OCI-LY3 (cell line): ENCODE data around the gene ZNF672.

Source experiments
- EZH2phosphoT487 ChIP-seq: fragments of 200-600 bp; shearing (Covaris generic); IDR thresholded peaks from 2 replicates; pipeline ENCODE4 v1.6.1; 2018; ENCODE audit warnings: antibody characterized with exemption, mixed run types, low read depth
- TF ChIP-seq, protein P1 (sequence below): fragments of 200-600, 300-600 bp; sonication (generic); IDR thresholded peaks from 2 replicates; pipeline ENCODE4 v1.5.1; 2014; ENCODE audit warnings: antibody characterized with exemption, low read length, low read depth

DNA sequence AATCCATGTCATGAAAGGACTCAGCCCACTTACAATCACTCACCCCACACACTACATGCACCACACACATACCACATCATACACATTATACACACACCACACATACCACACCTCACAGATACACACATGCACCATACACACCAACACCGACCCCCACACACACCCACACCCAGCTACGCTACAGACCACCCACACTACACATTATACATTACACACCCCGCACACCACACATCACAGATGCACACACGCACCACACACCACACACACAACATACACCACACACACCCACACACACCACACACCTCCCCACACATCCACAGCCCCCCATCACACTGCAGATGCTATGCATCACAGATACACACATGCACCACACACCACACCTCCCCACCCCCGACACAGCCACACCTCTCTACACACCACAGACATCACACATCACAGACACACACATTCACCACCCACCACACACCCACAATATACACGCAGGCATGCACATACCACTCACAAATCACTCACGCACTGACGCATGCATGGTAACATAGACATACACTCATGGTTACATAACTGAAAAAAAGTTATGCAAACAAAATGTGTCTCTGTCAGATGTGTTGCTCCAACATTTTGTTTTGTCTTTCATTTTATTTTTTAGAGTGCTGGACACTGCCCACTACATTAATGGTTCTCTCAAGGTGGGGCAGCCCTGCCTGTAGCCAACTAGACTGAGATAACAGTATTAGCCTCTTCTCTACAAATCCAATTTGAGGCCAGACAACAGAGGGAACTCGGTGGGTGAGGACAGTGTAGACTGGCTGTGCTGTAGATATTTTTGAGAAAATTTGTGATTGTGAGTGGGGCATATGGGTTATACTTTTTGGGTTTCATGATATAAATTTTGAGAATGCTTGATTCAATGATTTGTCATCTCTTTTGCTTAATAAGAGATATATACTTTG lies 52.8 kb downstream of the ZNF672 start:
- TF ChIP-seq, protein P1, sequence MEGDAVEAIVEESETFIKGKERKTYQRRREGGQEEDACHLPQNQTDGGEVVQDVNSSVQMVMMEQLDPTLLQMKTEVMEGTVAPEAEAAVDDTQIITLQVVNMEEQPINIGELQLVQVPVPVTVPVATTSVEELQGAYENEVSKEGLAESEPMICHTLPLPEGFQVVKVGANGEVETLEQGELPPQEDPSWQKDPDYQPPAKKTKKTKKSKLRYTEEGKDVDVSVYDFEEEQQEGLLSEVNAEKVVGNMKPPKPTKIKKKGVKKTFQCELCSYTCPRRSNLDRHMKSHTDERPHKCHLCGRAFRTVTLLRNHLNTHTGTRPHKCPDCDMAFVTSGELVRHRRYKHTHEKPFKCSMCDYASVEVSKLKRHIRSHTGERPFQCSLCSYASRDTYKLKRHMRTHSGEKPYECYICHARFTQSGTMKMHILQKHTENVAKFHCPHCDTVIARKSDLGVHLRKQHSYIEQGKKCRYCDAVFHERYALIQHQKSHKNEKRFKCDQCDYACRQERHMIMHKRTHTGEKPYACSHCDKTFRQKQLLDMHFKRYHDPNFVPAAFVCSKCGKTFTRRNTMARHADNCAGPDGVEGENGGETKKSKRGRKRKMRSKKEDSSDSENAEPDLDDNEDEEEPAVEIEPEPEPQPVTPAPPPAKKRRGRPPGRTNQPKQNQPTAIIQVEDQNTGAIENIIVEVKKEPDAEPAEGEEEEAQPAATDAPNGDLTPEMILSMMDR = no peak
- TF ChIP-seq EZH2phosphoT487 = no peak
